ENCODE measurements around the gene UGT1A6. TPM values are rescaled to one million over a fixed set of nuclear protein-coding genes. Genes with fewer than 3 reads are reported as not detected.

UGT1A6 gene
- polyA plus RNA-seq, 1 of the 3 experiments (the other 2 are of a cell fraction) = not detected

GRCh38 chr2:233792720-233793119 is 100.0 kb downstream of the UGT1A6 start:
- H3K27me3 ChIP-seq (ENCODE audit: insufficient read depth) = no peaks in the 10 kb centered on the region
- no peak for TF ChIP-seq MAX (IDR thresholded peaks at IDR 0.05; ENCODE audit: low read depth)
- no peak for TF ChIP-seq FOSL2 (IDR thresholded peaks at IDR 0.05; ENCODE audit: borderline replicate concordance, low read depth)
- no peak for TF ChIP-seq USF2 (IDR thresholded peaks at IDR 0.05; ENCODE audit: borderline replicate concordance, low read depth, low read length)
- no peak for TF ChIP-seq YY1 (IDR thresholded peaks at IDR 0.05; ENCODE audit: low read depth)
- TF ChIP-seq POLR2AphosphoS5 (IDR thresholded peaks at IDR 0.05; ENCODE audit: low read depth, low read length) = no peak
- TF ChIP-seq SMC3 (IDR thresholded peaks at IDR 0.05; ENCODE audit: low read depth, low read length) = no peak
- TF ChIP-seq MXI1 (IDR thresholded peaks at IDR 0.05; ENCODE audit: low read depth, low read length) = no peak
- TF ChIP-seq RFX5 (IDR thresholded peaks at IDR 0.05; ENCODE audit: low read length) = no peak
- TF ChIP-seq CHD2 (IDR thresholded peaks at IDR 0.05; ENCODE audit: low read length, partially characterized antibody) = no peak
- TF ChIP-seq FOXJ3 (CRISPR knock-in tag; IDR thresholded peaks at IDR 0.05) = no peak
- no peak for TF ChIP-seq USF1 (IDR thresholded peaks at IDR 0.05; ENCODE audit: borderline replicate concordance, low read depth)
- TF ChIP-seq NFIC (IDR thresholded peaks at IDR 0.05; ENCODE audit: borderline replicate concordance) = no peak
- no peak for TF ChIP-seq TEAD4 (IDR thresholded peaks at IDR 0.05; ENCODE audit: borderline replicate concordance, insufficient read depth)
- no peak overlapping the region for H3K4me3 ChIP-seq (ENCODE audit: low read depth in 2 of 2, low read length in 1 of 2)
- H3K79me2 ChIP-seq (ENCODE audit: insufficient read depth) = no peaks in the 10 kb centered on the region
- H3K36me3 ChIP-seq (replicated peaks in 1 of 2; ENCODE audit: control insufficient read depth in 1 of 2, insufficient read depth in 2 of 2, low read length in 1 of 2) = no peaks in the 10 kb centered on the region
- H4K20me1 ChIP-seq (ENCODE audit: insufficient read depth) = no peaks in the 10 kb centered on the region
- ChIA-PET CTCF (no interaction called here), POLR2A (no interaction called here)
- H3K9ac ChIP-seq = no peak overlapping the region
- H3K9me3 ChIP-seq = no peaks in the 10 kb centered on the region
- H3K4me2 ChIP-seq = no peak overlapping the region
- H3K27ac ChIP-seq (ENCODE audit: low read depth in 2 of 2, low read length in 1 of 2) = no peak overlapping the region
- WGBS (ENCODE audit: low lambda C conversion rate) = 83% methylated on average over 7 of the region's 7 CpGs
- no peaks in the 10 kb centered on the region for H3F3A ChIP-seq (replicated peaks; ENCODE audit: insufficient read depth)
- no peaks in the 10 kb centered on the region for H3K9me2 ChIP-seq
- H2AFZ ChIP-seq (ENCODE audit: low read depth) = no peak overlapping the region
- no peaks in the 10 kb centered on the region for H3K4me1 ChIP-seq (ENCODE audit: control insufficient read depth in 1 of 2, insufficient read depth in 2 of 2, low read depth in 1 of 2, low read length in 1 of 2)
- DNase-seq = no peak

GRCh38 chr2:233793465-233794127 is 100.9 kb downstream of the UGT1A6 start:
- no peaks in the 10 kb centered on the region for H3K9me2 ChIP-seq
- TF ChIP-seq JUND (IDR thresholded peaks at IDR 0.05) = no peak
- TF ChIP-seq NFIC (IDR thresholded peaks at IDR 0.05; ENCODE audit: borderline replicate concordance) = no peak
- TF ChIP-seq EP300 (IDR thresholded peaks at IDR 0.05; ENCODE audit: borderline replicate concordance in 1 of 2, low read depth in 1 of 2, low read length in 1 of 2) = no peak
- no peak for TF ChIP-seq PBX3 (IDR thresholded peaks at IDR 0.05)
- TF ChIP-seq IRF3 (IDR thresholded peaks at IDR 0.05; ENCODE audit: low read depth, low read length) = no peak
- TF ChIP-seq FOXJ3 (CRISPR knock-in tag; IDR thresholded peaks at IDR 0.05) = no peak
- CTCF ChIA-PET = no interaction called here

More at GRCh38 chr2:233793465-233794127, 100.9 kb downstream of the UGT1A6 start:
- H3K36me3 ChIP-seq (replicated peaks in 1 of 2; ENCODE audit: control insufficient read depth in 1 of 2, insufficient read depth in 2 of 2, low read length in 1 of 2) = no peaks in the 10 kb centered on the region
- no peak overlapping the region for H3K4me2 ChIP-seq
- no peaks in the 10 kb centered on the region for H3K4me1 ChIP-seq (ENCODE audit: control insufficient read depth in 1 of 2, insufficient read depth in 2 of 2, low read depth in 1 of 2, low read length in 1 of 2)
- no peak overlapping the region for H3K4me3 ChIP-seq (ENCODE audit: low read depth in 2 of 2, low read length in 1 of 2)
- POLR2A ChIA-PET = no interaction called here
- H3K27ac ChIP-seq (ENCODE audit: low read depth in 2 of 2, low read length in 1 of 2) = no peak overlapping the region
- no peaks in the 10 kb centered on the region for H3K27me3 ChIP-seq (ENCODE audit: insufficient read depth)
- no peaks in the 10 kb centered on the region for H3K9me3 ChIP-seq
- DNase-seq = no peak
- WGBS (ENCODE audit: low lambda C conversion rate) = 63% methylated on average over 18 of the region's 18 CpGs
- no peak overlapping the region for H2AFZ ChIP-seq (ENCODE audit: low read depth)
- H3K9ac ChIP-seq = no peak overlapping the region
- H3K79me2 ChIP-seq (ENCODE audit: insufficient read depth) = no peaks in the 10 kb centered on the region
- no peaks in the 10 kb centered on the region for H3F3A ChIP-seq (replicated peaks; ENCODE audit: insufficient read depth)
- no peaks in the 10 kb centered on the region for H4K20me1 ChIP-seq (ENCODE audit: insufficient read depth)

All from SK-N-SH (cell line).